Panc1 (cell line): ENCODE results near the gene PDP2. TPM values are rescaled to one million over a fixed set of nuclear protein-coding genes. Genes with fewer than 3 reads are reported as not detected.

Experiments
- ATAC-seq: fragments of 200-7000 bp; cut with Tn5 transposase; 2 replicates; pipeline ENCODE4 v1.9.1; 2020; ENCODE audit warnings: mild to moderate bottlenecking, moderate library complexity
- BruUV-seq: library from RNA; stranded (reverse); fragments of 400-500 nt; replicated peaks from 2 replicates; lab custom pipeline; 2021; lab: Mats Ljungman, UMichigan
- CTCF ChIA-PET: fragments of 300-600 bp; sonication (Branson Sonifier 250); formaldehyde crosslinking; loops from one replicate; lab custom pipeline; 2022; ENCODE audit warnings: antibody characterized with exemption; lab: Charles Lee
- POLR2A ChIA-PET: fragments of 300-600 bp; sonication (Branson Sonifier 250); formaldehyde crosslinking; loops from one replicate; lab custom pipeline; 2022; ENCODE audit warnings: antibody characterized with exemption; lab: Charles Lee
- DNase-seq: peaks from one replicate; pipeline ENCODE4 v3.0.0-alpha.2; 2010; ENCODE audit warnings: low read depth, low spot score
- H3K27ac ChIP-seq: 2 replicates; pipeline ENCODE4 v1.5.1; 2011; ENCODE audit warnings: mild to moderate bottlenecking, low read length, inconsistent platforms
- H3K27me3 ChIP-seq: fragments of 200-500 bp; sonication (Bioruptor generic); 2 replicates; pipeline ENCODE4 v1.6.0; 2014; ENCODE audit warnings: low read length, inconsistent platforms; ENCODE audit not compliant: control insufficient read depth, insufficient read depth
- H3K36me3 ChIP-seq: fragments of 200-500 bp; sonication (Bioruptor generic); 2 replicates; pipeline ENCODE4 v1.5.1; 2014; ENCODE audit warnings: inconsistent platforms, mild to moderate bottlenecking, low read length, moderate library complexity; ENCODE audit not compliant: control insufficient read depth, insufficient read depth
- H3K4me1 ChIP-seq: 2 replicates; pipeline ENCODE4 v1.5.1; 2011; ENCODE audit warnings: inconsistent platforms, mild to moderate bottlenecking, low read length, moderate library complexity; ENCODE audit not compliant: control insufficient read depth, insufficient read depth
- H3K4me3 ChIP-seq, 2 experiments: 2 replicates each; pipeline ENCODE4 v1.5.1; 2011 to 2012; ENCODE audit warnings: low read depth in 2 of 2, low read length in 2 of 2, mild to moderate bottlenecking in 2 of 2, inconsistent platforms in 1 of 2, moderate library complexity in 1 of 2
- H3K9me3 ChIP-seq: fragments of 200-500 bp; sonication (Bioruptor generic); 2 replicates; pipeline ENCODE4 v1.5.1; 2014; ENCODE audit warnings: low read depth, mild to moderate bottlenecking, inconsistent platforms, low read length, moderate library complexity; ENCODE audit not compliant: control insufficient read depth, insufficient read depth
- CTCF ChIP-seq: fragments of 450-650 bp; IDR thresholded peaks from 2 replicates; pipeline ENCODE4 v1.5.1; 2017; ENCODE audit warnings: mild to moderate bottlenecking
- POLR2AphosphoS5 ChIP-seq: IDR thresholded peaks from 2 replicates; pipeline ENCODE4 v1.6.1; 2012; ENCODE audit warnings: mild to moderate bottlenecking, low read depth, low read length, moderate library complexity
- REST ChIP-seq, 2 experiments: IDR thresholded peaks; 2 replicates each; pipeline ENCODE4 v1.6.1; 2011 to 2012; ENCODE audit warnings: low read depth in 2 of 2, control low read depth in 1 of 2, low read length in 1 of 2, mild to moderate bottlenecking in 1 of 2, moderate library complexity in 1 of 2; ENCODE audit not compliant: insufficient read depth in 1 of 2
- SIN3A ChIP-seq: IDR thresholded peaks from 2 replicates; pipeline ENCODE4 v1.6.1; 2012; ENCODE audit warnings: low read depth, mild to moderate bottlenecking, low read length, moderate library complexity, borderline replicate concordance; ENCODE audit not compliant: insufficient read depth
- TCF7L2 ChIP-seq: IDR thresholded peaks from 2 replicates; pipeline ENCODE4 v1.6.1; 2011; ENCODE audit warnings: mild to moderate bottlenecking, low read depth, low read length, inconsistent platforms
- in situ Hi-C: cut with HindIII; loops from 2 replicates; pipeline ENCODE4 v1.10.0; 2016; ENCODE audit warnings: low sequenced_read_pairs, low pct_unique_long_range_greater_than_20kb
- intact Hi-C: fragments of 100-400 bp; cut with micrococcal nuclease; formaldehyde crosslinking; loops from one replicate; pipeline ENCODE4 v1.10.0; 2022; ENCODE audit not compliant: unreplicated experiment
- total RNA-seq: library from RNA; stranded (reverse); gene quantifications from one replicate; pipeline ENCODE4 v1.2.1, GENCODE V29; 2021; ENCODE audit not compliant: unreplicated experiment

The PDP2 gene
- total RNA-seq, 1 experiment from 2014 or later = 15.9 TPM

- Histone ChIP-seq H3K9me3 (no peaks in the 10 kb centered on the region), H3K4me1 (peaks cover 6% of the 10 kb centered on the region; the same call in 1 of the 2 replicates), H3K4me3 (no peak overlapping the region), H3K27ac (no peak overlapping the region), H3K27me3 (no peaks in the 10 kb centered on the region), H3K36me3 (no peaks in the 10 kb centered on the region)
- intact Hi-C loops = loop anchor here (5.0 kb wide), 1 partner anchor 35 kb away; no protein-coding TSS in a partner anchor
- ChIA-PET POLR2A (no interaction called here), CTCF (no interaction called here)
- DNase-seq (no peak), ATAC-seq (no peak)
- in situ Hi-C loops = no loop called here
- TF ChIP-seq TCF7L2 = no peak
- TF ChIP-seq REST (IDR thresholded peaks at IDR 0.05; ENCODE audit: insufficient read depth in 1 of 2, low read depth in 2 of 2, low read length in 1 of 2) = no peak
- no peak for TF ChIP-seq POLR2AphosphoS5
- no peak for TF ChIP-seq SIN3A
- TF ChIP-seq CTCF = no peak
- BruUV-seq = no TSS peak
Measured at GRCh38 chr16:66832661-66833305, 47.5 kb upstream of the PDP2 start.

- in situ Hi-C loops (no loop called here), intact Hi-C loops (loop anchor here (5.0 kb wide), 1 partner anchor 33 kb away; no protein-coding TSS in a partner anchor)
- ATAC-seq (no peak), DNase-seq (no peak)
- Histone ChIP-seq H3K4me3 (no peak overlapping the region), H3K27ac (no peak overlapping the region), H3K4me1 (no peaks in the 10 kb centered on the region), H3K9me3 (no peaks in the 10 kb centered on the region), H3K36me3 (no peaks in the 10 kb centered on the region), H3K27me3 (no peaks in the 10 kb centered on the region)
- BruUV-seq = no TSS peak
- TF ChIP-seq POLR2AphosphoS5 (no peak), SIN3A (no peak), REST (IDR thresholded peaks at IDR 0.05; ENCODE audit: insufficient read depth in 1 of 2, low read depth in 2 of 2, low read length in 1 of 2) (no peak), CTCF (no peak), TCF7L2 (no peak)
- ChIA-PET POLR2A (interaction anchor here (0.6 kb wide), 1 partner anchor 57 kb away, joined by 3 read pairs; no protein-coding TSS in a partner anchor), CTCF (no interaction called here)
Measured at GRCh38 chr16:66834746-66835145, 45.6 kb upstream of the PDP2 start.
